ENCODE results near the gene VWF.

GRCh38 chr12:5945071-5946008 lies 179.1 kb downstream of the VWF start, which contains the start of gene ANO2:
- no peak for TF ChIP-seq CTCF (conservative IDR thresholded peaks at IDR 0.05; ENCODE audit: low read depth, low read length)
- no peak for TF ChIP-seq RAD21 (IDR thresholded peaks at IDR 0.05; ENCODE audit: low read length)
- no peak for TF ChIP-seq POLR2A (IDR thresholded peaks at IDR 0.05; ENCODE audit: low read depth, low read length)

All from IMR-90 (cell line).